Measurements from ENCODE around the gene CASS4.

The CASS4 gene, protein sequence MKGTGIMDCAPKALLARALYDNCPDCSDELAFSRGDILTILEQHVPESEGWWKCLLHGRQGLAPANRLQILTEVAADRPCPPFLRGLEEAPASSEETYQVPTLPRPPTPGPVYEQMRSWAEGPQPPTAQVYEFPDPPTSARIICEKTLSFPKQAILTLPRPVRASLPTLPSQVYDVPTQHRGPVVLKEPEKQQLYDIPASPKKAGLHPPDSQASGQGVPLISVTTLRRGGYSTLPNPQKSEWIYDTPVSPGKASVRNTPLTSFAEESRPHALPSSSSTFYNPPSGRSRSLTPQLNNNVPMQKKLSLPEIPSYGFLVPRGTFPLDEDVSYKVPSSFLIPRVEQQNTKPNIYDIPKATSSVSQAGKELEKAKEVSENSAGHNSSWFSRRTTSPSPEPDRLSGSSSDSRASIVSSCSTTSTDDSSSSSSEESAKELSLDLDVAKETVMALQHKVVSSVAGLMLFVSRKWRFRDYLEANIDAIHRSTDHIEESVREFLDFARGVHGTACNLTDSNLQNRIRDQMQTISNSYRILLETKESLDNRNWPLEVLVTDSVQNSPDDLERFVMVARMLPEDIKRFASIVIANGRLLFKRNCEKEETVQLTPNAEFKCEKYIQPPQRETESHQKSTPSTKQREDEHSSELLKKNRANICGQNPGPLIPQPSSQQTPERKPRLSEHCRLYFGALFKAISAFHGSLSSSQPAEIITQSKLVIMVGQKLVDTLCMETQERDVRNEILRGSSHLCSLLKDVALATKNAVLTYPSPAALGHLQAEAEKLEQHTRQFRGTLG

DNA sequence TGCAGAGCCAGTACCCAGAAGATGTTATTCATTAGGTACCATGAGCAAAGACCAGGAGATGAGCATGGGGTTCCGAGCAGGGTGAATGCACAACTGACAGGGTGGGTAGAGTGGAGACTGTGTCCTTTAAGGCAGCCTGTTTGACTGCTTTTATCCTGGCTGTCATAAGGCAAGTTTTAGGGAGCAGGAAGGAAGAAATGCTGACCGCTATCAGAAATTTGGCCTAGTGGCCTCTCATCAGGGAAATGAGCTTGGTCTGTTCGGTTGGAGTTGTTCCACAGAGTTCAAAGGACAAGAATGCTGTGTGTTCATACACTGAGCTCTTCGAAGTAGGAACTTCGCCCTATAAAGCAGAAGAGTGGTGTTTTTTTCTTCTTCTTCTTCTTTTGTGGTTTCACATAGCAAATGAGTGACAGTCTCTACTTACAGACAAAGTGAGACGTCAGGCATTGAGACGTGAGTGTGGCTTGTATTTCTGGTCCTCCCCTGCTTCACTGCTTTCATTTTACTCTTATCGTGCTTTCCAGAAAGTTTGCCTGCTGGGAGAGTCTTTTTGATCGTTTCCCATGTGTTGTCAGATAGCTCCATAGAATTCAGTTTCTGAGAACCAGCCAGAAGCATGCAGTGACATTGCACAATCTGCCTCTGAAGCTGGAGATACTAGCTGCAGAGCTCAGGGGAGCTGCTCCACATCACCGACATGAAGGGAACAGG, at the start of gene CASS4:
CASS4 (plus strand) TSS at position 502 of the 714 bp plus-strand sequence; CDS start at position 701, 199 bp downstream.
- Mint-ChIP-seq H3K36me3 (ENCODE audit: insufficient read depth) (peaks cover 14% of the 10 kb centered on the region), H3K4me1 (peaks cover 24% of the 10 kb centered on the region), H3K27me3 (no peaks in the 10 kb centered on the region), H3K4me3 (peak within 1 kb of the TSS; percentile 83), H3K27ac (ENCODE audit: low read depth) (peak within 1 kb of the TSS; percentile 87), H3K9me3 (no peaks in the 10 kb centered on the region)
- DNase-seq (ENCODE audit: low spot score in 2 of 2) (no peak), ATAC-seq (replicated peaks; ENCODE audit: extremely low read depth, poor library complexity, severe bottlenecking) (peak; percentile 80)

DNA sequence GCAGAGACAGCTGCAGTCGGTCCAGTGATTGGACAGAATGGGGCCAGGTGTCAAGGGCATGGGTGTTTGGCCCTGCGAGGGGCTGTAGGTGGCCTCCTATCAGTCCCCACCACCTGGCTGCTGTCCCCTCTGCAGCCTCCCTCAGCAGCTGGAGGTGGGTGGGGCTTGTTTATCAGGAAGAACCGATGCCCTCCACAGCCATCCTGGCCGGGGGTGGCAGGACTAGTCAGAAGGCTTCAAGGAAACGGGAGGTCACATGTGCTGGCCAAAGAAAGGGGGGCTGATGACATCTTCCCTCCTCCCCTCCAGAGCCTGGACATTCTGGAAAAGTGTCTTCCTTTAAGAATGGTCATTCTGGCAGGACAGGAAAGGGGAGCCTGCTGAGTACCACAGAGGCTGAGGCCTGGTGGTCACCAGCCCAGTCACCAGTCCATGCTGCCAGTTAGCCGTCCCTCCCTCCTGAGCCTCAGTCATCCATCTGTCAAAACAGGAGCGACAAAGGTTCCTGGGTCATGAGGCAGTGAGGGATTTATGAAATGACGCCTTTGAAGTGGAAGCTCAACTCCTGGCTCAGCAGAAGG, 49.1 kb upstream of the CASS4 start:
- Mint-ChIP-seq H3K27me3 (no peaks in the 10 kb centered on the region), H3K9me3 (no peaks in the 10 kb centered on the region), H3K36me3 (ENCODE audit: insufficient read depth) (peaks cover 12% of the 10 kb centered on the region), H3K27ac (ENCODE audit: low read depth) (no peak overlapping the region), H3K4me3 (no peak overlapping the region), H3K4me1 (peaks cover 9% of the 10 kb centered on the region)
- ATAC-seq (replicated peaks; ENCODE audit: extremely low read depth, poor library complexity, severe bottlenecking) (no peak), DNase-seq (ENCODE audit: low spot score in 2 of 2) (no peak)

DNA sequence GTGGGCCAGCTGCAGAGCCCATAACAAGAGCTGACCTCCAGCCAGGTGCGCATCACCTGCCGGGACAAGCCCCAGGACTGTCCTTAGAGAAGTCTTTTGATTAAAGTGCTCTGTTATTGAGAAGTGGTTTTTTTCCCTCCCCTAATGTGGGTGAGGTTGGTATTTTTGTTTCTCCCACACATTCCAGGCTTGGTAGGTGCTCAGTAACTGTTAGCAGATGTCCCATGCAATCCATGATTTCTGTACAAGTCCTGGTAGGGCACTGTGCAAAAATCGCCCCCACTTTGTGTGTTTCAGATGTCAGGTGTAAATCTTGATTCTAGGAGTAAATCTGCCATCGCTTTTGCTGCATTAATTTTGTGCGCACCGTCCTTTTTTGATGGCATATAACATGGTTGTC, 48.6 kb upstream of the CASS4 start:
- no peak for ATAC-seq (replicated peaks; ENCODE audit: extremely low read depth, poor library complexity, severe bottlenecking)
- H3K9me3 Mint-ChIP-seq, result no peaks in the 10 kb centered on the region
- peaks cover 13% of the 10 kb centered on the region for H3K36me3 Mint-ChIP-seq (ENCODE audit: insufficient read depth)
- H3K4me3 Mint-ChIP-seq, result no peak overlapping the region
- no peaks in the 10 kb centered on the region for H3K27me3 Mint-ChIP-seq
- DNase-seq (ENCODE audit: low spot score in 2 of 2), result no peak
- H3K27ac Mint-ChIP-seq (ENCODE audit: low read depth), result no peak overlapping the region
- H3K4me1 Mint-ChIP-seq, result peaks cover 9% of the 10 kb centered on the region

DNA sequence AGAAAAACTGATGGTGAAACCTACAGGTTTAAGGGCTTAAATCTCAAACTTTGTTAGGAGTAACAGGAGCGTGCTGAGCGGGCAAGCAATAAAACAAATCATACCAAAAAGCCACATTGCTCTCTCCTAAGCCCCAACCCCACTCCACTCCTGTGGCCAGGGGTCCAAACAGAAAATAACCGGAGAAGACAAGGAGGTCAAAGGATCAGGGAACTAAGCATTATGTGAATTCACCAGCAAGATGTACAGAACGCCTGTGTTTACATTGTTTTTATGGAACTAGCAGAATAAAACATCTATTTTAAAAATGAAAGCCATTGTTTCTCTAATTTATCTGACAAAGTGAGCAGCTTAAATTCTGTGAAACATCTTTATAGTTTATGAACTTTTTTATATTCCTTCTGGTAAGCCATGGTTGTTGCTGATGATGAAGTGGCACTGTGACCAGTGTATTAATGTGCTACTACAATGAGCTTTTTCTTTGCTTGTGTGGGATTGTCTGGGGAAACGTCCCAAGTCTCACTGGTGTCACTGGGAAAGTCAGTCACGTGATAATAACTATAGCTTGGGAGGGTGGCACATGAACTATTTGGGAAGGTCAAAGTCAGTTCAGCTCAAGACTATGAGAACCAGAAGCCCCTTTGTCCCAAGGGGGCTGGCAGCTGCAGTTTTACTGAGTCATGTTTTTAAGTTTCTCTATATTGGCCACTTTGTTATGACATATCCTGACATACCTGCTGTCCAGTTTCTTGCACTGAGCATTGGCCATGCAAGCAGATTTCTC, 43.5 kb upstream of the CASS4 start:
- H3K4me3 Mint-ChIP-seq, result no peak overlapping the region
- peaks cover 15% of the 10 kb centered on the region for H3K36me3 Mint-ChIP-seq (ENCODE audit: insufficient read depth)
- no peaks in the 10 kb centered on the region for H3K27me3 Mint-ChIP-seq

DNA sequence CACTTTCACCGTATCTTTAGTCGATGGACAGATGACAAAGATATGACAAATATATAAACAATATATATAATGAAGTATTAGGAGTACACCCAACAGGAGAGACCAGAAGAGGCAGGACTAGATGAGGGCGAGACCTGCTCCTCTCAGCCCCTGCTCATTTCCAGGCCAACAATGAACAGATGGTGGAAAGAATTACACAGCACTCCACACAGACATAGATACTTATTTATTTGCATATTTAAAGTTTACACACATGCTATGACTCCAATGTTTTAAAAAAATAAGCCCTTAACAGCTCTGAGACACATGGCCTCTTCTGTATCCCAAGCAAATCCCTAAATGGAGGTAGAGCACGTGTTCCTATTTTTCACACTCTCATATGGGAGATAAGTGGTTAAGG, 42.9 kb upstream of the CASS4 start:
- Mint-ChIP-seq H3K4me1 (peaks cover 8% of the 10 kb centered on the region), H3K4me3 (no peak overlapping the region), H3K36me3 (ENCODE audit: insufficient read depth) (peaks cover 15% of the 10 kb centered on the region), H3K9me3 (no peaks in the 10 kb centered on the region), H3K27ac (ENCODE audit: low read depth) (no peak overlapping the region), H3K27me3 (no peaks in the 10 kb centered on the region)
- DNase-seq (ENCODE audit: low spot score in 2 of 2), result no peak
- no peak for ATAC-seq (replicated peaks; ENCODE audit: extremely low read depth, poor library complexity, severe bottlenecking)

More for the DNA sequence above, 43.5 kb upstream of the CASS4 start:
- DNase-seq (ENCODE audit: low spot score in 2 of 2) (no peak), ATAC-seq (replicated peaks; ENCODE audit: extremely low read depth, poor library complexity, severe bottlenecking) (no peak)
- H3K27ac Mint-ChIP-seq (ENCODE audit: low read depth), result no peak overlapping the region
- H3K9me3 Mint-ChIP-seq, result no peaks in the 10 kb centered on the region
- H3K4me1 Mint-ChIP-seq, result peaks cover 8% of the 10 kb centered on the region

DNA sequence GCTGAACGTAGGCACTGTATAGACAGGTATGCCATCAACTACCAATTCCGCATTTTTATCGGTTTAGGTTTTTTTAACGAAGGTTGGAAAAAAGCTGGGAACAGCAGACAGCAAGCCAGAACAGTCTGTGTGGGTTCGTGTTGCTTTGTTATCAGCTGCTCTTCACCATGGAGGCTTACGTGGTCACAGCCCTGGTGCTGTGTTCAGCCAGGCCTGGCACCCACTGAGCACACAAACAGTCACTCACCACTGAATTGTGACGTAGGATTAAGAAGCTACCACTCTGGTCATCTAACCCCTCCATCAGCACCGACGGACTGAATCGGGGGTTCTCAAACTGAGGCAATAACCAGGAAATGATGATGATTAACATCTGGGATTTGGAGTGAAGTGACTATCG, 40.1 kb upstream of the CASS4 start:
- DNase-seq (ENCODE audit: low spot score in 2 of 2) (no peak), ATAC-seq (replicated peaks; ENCODE audit: extremely low read depth, poor library complexity, severe bottlenecking) (no peak)
- H3K9me3 Mint-ChIP-seq, result no peaks in the 10 kb centered on the region
- peaks cover 8% of the 10 kb centered on the region for H3K4me1 Mint-ChIP-seq
- peaks cover 10% of the 10 kb centered on the region for H3K36me3 Mint-ChIP-seq (ENCODE audit: insufficient read depth)
- no peak overlapping the region for H3K27ac Mint-ChIP-seq (ENCODE audit: low read depth)
- H3K4me3 Mint-ChIP-seq, result no peak overlapping the region
- H3K27me3 Mint-ChIP-seq, result no peaks in the 10 kb centered on the region

DNA sequence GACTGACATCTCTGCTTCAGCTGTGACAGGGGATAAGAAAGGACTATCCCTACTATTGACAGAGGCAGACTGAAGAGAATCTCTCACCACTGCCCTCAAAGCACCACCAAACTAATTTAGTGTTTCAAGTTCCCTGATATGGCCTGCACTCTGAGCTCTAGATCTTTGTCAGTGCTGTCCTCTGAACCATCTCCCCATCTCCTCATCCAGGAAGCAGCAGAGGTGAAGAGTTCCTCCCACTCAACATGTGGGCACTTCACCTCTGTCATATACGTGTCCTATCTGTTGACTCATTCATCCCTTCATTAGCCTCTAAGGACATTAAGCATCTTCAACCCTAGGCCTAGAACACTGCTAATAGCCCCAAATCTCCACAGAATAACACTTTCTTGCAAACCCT, 39.2 kb upstream of the CASS4 start:
- Mint-ChIP-seq H3K27me3 (no peaks in the 10 kb centered on the region), H3K4me1 (peaks cover 8% of the 10 kb centered on the region), H3K27ac (ENCODE audit: low read depth) (peak overlapping the region; percentile 2), H3K36me3 (ENCODE audit: insufficient read depth) (peaks cover 6% of the 10 kb centered on the region), H3K4me3 (no peak overlapping the region), H3K9me3 (no peaks in the 10 kb centered on the region)
- DNase-seq (ENCODE audit: low spot score in 2 of 2) (no peak), ATAC-seq (replicated peaks; ENCODE audit: extremely low read depth, poor library complexity, severe bottlenecking) (no peak)

DNA sequence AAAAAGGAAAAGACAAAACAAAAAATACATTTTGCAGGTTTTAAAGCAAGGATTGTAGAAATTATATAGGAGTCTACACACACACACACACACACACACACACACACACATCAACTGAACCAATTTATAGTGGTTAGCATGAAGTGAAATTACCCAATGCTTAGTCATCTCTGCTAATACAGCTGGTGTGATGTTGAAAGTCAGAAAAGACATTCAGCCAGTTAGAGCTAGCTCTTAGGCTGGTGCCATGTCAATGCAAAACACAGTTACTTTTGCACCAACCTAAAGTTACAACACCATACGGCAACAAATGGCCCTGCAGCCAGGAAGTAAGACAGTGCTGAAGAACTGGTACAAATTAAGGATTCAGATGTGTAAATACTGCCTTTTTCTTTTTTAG, 38.1 kb upstream of the CASS4 start:
- Mint-ChIP-seq H3K4me1 (peaks cover 8% of the 10 kb centered on the region), H3K27me3 (no peaks in the 10 kb centered on the region), H3K36me3 (ENCODE audit: insufficient read depth) (peaks cover 4% of the 10 kb centered on the region), H3K27ac (ENCODE audit: low read depth) (no peak overlapping the region), H3K4me3 (no peak overlapping the region), H3K9me3 (no peaks in the 10 kb centered on the region)
- ATAC-seq (replicated peaks; ENCODE audit: extremely low read depth, poor library complexity, severe bottlenecking) (peak; percentile 60), DNase-seq (ENCODE audit: low spot score in 2 of 2) (no peak)

DNA sequence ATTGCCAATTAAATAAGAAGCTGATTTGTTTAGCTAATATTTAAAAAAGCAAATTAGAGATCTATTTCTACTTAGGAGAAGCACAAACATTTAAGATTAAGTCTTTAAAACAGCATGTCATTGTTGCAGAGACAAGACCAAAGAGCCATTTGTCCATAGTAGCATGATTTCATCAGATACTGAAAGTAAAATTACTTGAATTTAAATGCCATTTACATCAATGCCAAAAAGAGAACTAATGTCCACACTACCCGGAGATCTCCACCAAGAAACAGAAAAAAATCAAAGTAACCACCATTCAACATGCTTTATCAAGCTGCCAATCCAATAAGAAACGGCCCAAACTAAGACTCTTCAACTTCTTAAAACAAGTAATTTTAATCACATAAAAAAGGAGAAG, 35.7 kb upstream of the CASS4 start:
- peaks cover 8% of the 10 kb centered on the region for H3K4me1 Mint-ChIP-seq
- H3K27ac Mint-ChIP-seq (ENCODE audit: low read depth), result no peak overlapping the region
- DNase-seq (ENCODE audit: low spot score in 2 of 2) (no peak), ATAC-seq (replicated peaks; ENCODE audit: extremely low read depth, poor library complexity, severe bottlenecking) (no peak)
- no peaks in the 10 kb centered on the region for H3K9me3 Mint-ChIP-seq
- no peaks in the 10 kb centered on the region for H3K27me3 Mint-ChIP-seq
- H3K36me3 Mint-ChIP-seq (ENCODE audit: insufficient read depth), result peaks cover 1% of the 10 kb centered on the region
- H3K4me3 Mint-ChIP-seq, result no peak overlapping the region

DNA sequence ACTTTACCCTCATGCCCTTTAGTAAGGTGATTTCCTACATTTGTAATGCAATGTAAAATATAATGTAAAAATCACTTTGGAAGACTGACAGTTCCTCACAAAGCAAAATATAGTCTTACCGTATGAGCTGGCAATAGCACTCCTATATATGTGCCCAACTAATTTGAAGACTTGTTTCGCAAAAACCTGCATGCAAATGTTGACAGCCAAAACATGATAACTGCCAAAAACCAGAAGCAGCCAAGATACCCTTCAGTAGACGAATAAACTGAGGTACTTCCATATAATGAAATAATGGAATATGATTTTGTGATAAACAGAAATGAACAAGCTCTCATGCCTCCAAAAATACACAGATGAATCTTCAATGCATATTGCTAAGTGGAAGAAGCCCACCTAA, 33.7 kb upstream of the CASS4 start:
- Mint-ChIP-seq H3K27ac (ENCODE audit: low read depth) (no peak overlapping the region), H3K4me3 (no peak overlapping the region), H3K27me3 (no peaks in the 10 kb centered on the region), H3K36me3 (ENCODE audit: insufficient read depth) (peaks cover 1% of the 10 kb centered on the region), H3K9me3 (no peaks in the 10 kb centered on the region), H3K4me1 (peaks cover 1% of the 10 kb centered on the region)
- ATAC-seq (replicated peaks; ENCODE audit: extremely low read depth, poor library complexity, severe bottlenecking) (no peak), DNase-seq (ENCODE audit: low spot score in 2 of 2) (no peak)

DNA sequence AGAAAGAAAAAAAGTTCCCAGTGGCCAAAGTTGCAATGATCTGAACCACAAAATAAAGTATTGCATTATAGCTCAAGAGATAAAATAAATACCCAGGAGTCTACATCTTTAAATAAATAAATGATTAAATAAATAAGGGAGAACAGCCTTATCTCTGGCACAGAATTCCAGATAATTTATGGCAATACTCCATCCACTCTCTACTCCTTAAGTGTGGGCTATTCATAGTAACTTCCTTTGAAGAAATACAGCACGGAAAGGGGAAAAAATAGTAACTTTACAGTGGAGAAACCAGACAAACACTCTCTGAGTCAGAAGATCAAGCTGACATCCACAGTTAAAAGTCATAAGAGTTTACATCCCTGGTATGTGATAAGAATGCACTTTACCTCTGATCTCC, 31.7 kb upstream of the CASS4 start:
- Mint-ChIP-seq H3K4me1 (no peaks in the 10 kb centered on the region), H3K36me3 (ENCODE audit: insufficient read depth) (no peaks in the 10 kb centered on the region), H3K27ac (ENCODE audit: low read depth) (no peak overlapping the region), H3K9me3 (no peaks in the 10 kb centered on the region), H3K27me3 (no peaks in the 10 kb centered on the region), H3K4me3 (no peak overlapping the region)
- ATAC-seq (replicated peaks; ENCODE audit: extremely low read depth, poor library complexity, severe bottlenecking) (no peak), DNase-seq (ENCODE audit: low spot score in 2 of 2) (no peak)

DNA sequence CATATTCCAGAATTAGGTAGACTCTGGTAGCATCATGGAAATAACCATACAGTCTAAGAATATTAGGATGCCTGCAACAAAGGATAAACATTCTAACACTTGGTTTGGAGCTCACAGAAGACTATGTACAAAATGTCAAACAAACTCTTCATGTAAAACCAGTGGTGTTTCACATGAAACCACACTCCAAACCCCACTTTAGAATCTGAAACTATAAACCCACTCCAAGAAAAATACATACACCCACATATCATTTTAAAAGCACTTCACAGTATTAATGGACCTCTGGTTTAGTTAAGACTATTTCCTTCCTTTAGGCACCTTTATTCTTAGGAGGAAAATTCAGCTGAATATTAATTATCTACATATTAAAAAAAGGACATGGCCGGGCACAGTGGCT, 30.6 kb upstream of the CASS4 start:
- Mint-ChIP-seq H3K27me3 (no peaks in the 10 kb centered on the region), H3K4me1 (no peaks in the 10 kb centered on the region), H3K9me3 (no peaks in the 10 kb centered on the region), H3K27ac (ENCODE audit: low read depth) (no peak overlapping the region), H3K4me3 (no peak overlapping the region), H3K36me3 (ENCODE audit: insufficient read depth) (peaks cover 1% of the 10 kb centered on the region)
- DNase-seq (ENCODE audit: low spot score in 2 of 2) (no peak), ATAC-seq (replicated peaks; ENCODE audit: extremely low read depth, poor library complexity, severe bottlenecking) (no peak)
